ENCODE measurements around the gene MCF2L2.

MCF2L2 gene

GRCh38 chr3:183299976-183300375 is 128.4 kb downstream of the MCF2L2 start:
- DNase-seq, result no peak
- Histone ChIP-seq H3K4me3 (ENCODE audit: low read depth, low read length) (no peak overlapping the region), H3K4me1 (peaks cover 7% of the 10 kb centered on the region; the same call in 1 of the 2 replicates), H3K9me3 (no peaks in the 10 kb centered on the region; the same call in 1 of the 2 replicates), H3K36me3 (no peaks in the 10 kb centered on the region), H3K27me3 (no peaks in the 10 kb centered on the region)
- no peak for TF ChIP-seq CTCF (IDR thresholded peaks at IDR 0.05; ENCODE audit: low read depth, low read length)

- H3K27me3 ChIP-seq, result no peaks in the 10 kb centered on the region
- H3K9me3 ChIP-seq, result no peaks in the 10 kb centered on the region; the same call in 1 of the 2 replicates
- H3K4me3 ChIP-seq (ENCODE audit: low read depth, low read length), result no peak overlapping the region
- peaks cover 7% of the 10 kb centered on the region; the same call in 1 of the 2 replicates for H3K4me1 ChIP-seq
- DNase-seq, result peak; percentile 44
- no peak for TF ChIP-seq CTCF (IDR thresholded peaks at IDR 0.05; ENCODE audit: low read depth, low read length)
- no peaks in the 10 kb centered on the region for H3K36me3 ChIP-seq
Measured at GRCh38 chr3:183298701-183299153, 129.7 kb downstream of the MCF2L2 start.

GRCh38 chr3:183296944-183297343 is 131.5 kb downstream of the MCF2L2 start:
- H3K9me3 ChIP-seq, result no peaks in the 10 kb centered on the region
- H3K4me1 ChIP-seq, result peaks cover 7% of the 10 kb centered on the region; the same call in 1 of the 2 replicates
- DNase-seq, result no peak
- H3K4me3 ChIP-seq (ENCODE audit: low read depth, low read length), result no peak overlapping the region
- no peaks in the 10 kb centered on the region for H3K27me3 ChIP-seq
- H3K36me3 ChIP-seq, result no peaks in the 10 kb centered on the region
- no peak for TF ChIP-seq CTCF (IDR thresholded peaks at IDR 0.05; ENCODE audit: low read depth, low read length)

- TF ChIP-seq CTCF (IDR thresholded peaks at IDR 0.05; ENCODE audit: low read depth, low read length), result no peak
- Histone ChIP-seq H3K36me3 (no peaks in the 10 kb centered on the region), H3K27me3 (no peaks in the 10 kb centered on the region), H3K9me3 (no peaks in the 10 kb centered on the region), H3K4me1 (peaks cover 7% of the 10 kb centered on the region; the same call in 1 of the 2 replicates), H3K4me3 (ENCODE audit: low read depth, low read length) (no peak overlapping the region)
- DNase-seq, result no peak
Measured at GRCh38 chr3:183295211-183295610, 133.2 kb downstream of the MCF2L2 start.

GRCh38 chr3:183293966-183294365 is 134.5 kb downstream of the MCF2L2 start:
- Histone ChIP-seq H3K27me3 (no peaks in the 10 kb centered on the region), H3K4me3 (ENCODE audit: low read depth, low read length) (no peak overlapping the region), H3K9me3 (no peaks in the 10 kb centered on the region), H3K36me3 (no peaks in the 10 kb centered on the region), H3K4me1 (peaks cover 4% of the 10 kb centered on the region; the same call in 1 of the 2 replicates)
- DNase-seq, result no peak
- TF ChIP-seq CTCF (IDR thresholded peaks at IDR 0.05; ENCODE audit: low read depth, low read length), result no peak

- no peak for TF ChIP-seq CTCF (IDR thresholded peaks at IDR 0.05; ENCODE audit: low read depth, low read length)
- no peaks in the 10 kb centered on the region for H3K27me3 ChIP-seq
- H3K4me1 ChIP-seq, result no peaks in the 10 kb centered on the region
- DNase-seq, result no peak
- no peaks in the 10 kb centered on the region for H3K9me3 ChIP-seq
- no peak overlapping the region for H3K4me3 ChIP-seq (ENCODE audit: low read depth, low read length)
- H3K36me3 ChIP-seq, result no peaks in the 10 kb centered on the region
Measured at GRCh38 chr3:183291497-183292031, 136.9 kb downstream of the MCF2L2 start.

Data from BE2C (cell line).